SJCRH30 (cell line): Measurements from ENCODE around the gene RSPH9. TPM values are rescaled to one million over a fixed set of nuclear protein-coding genes. Genes with fewer than 3 reads are reported as not detected.

Experiments
- DNase-seq, 2 experiments: peaks; one replicate each; pipeline ENCODE4 v3.0.0-alpha.2; 2015 to 2020
- H3K27ac ChIP-seq: fragments of 250-450 bp; sonication (Bioruptor Pico); 2 replicates; pipeline ENCODE4 v1.5.1; 2020; ENCODE audit warnings: mild to moderate bottlenecking, moderate library complexity
- H3K27me3 ChIP-seq: fragments of 250-450 bp; sonication (Bioruptor Pico); 2 replicates; pipeline ENCODE4 v1.5.1; 2020; ENCODE audit warnings: mild to moderate bottlenecking, moderate library complexity
- H3K36me3 ChIP-seq: fragments of 250-450 bp; sonication (Bioruptor Pico); 2 replicates; pipeline ENCODE4 v1.5.1; 2020; ENCODE audit warnings: mild to moderate bottlenecking, moderate library complexity
- H3K4me1 ChIP-seq: fragments of 250-450 bp; sonication (Bioruptor Pico); 2 replicates; pipeline ENCODE4 v1.5.1; 2020; ENCODE audit warnings: mild to moderate bottlenecking, moderate library complexity
- H3K4me3 ChIP-seq: fragments of 250-450 bp; sonication (Bioruptor Pico); 2 replicates; pipeline ENCODE4 v1.5.1; 2020; ENCODE audit warnings: mild to moderate bottlenecking, moderate library complexity
- H3K9me3 ChIP-seq: fragments of 250-450 bp; sonication (Bioruptor Pico); replicated peaks from 2 replicates; pipeline ENCODE4 v1.5.1; 2020; ENCODE audit warnings: mild to moderate bottlenecking, moderate library complexity
- total RNA-seq: library from RNA; depleted of rRNA; stranded (reverse); fragments of >200 nt; shearing (Covaris generic); gene quantifications from 2 replicates; pipeline ENCODE4 v1.2.3, GENCODE V29; 2014

The RSPH9 gene
- total RNA-seq, 1 experiment from 2014 or later, result not detected

GRCh38 chr6:43702534-43703440, 58.0 kb downstream of the RSPH9 start:
- no peaks in the 10 kb centered on the region for H3K36me3 ChIP-seq
- H3K27me3 ChIP-seq, result no peaks in the 10 kb centered on the region
- no peaks in the 10 kb centered on the region for H3K9me3 ChIP-seq
- peak; percentile 99 for DNase-seq
- peaks cover 66% of the 10 kb centered on the region for H3K4me1 ChIP-seq
- peak overlapping the region; percentile 30 for H3K4me3 ChIP-seq
- H3K27ac ChIP-seq, result peak overlapping the region; percentile 75

GRCh38 chr6:43703512-43704429, 58.9 kb downstream of the RSPH9 start:
- Histone ChIP-seq H3K9me3 (no peaks in the 10 kb centered on the region), H3K27ac (peak overlapping the region; percentile 75), H3K36me3 (no peaks in the 10 kb centered on the region), H3K4me1 (peaks cover 66% of the 10 kb centered on the region), H3K27me3 (no peaks in the 10 kb centered on the region), H3K4me3 (0 out of 2 replicates have a peak overlapping the region, but pooled peaks have one; percentile 4)
- no peak for DNase-seq

GRCh38 chr6:43705996-43706395, 61.2 kb downstream of the RSPH9 start:
- Histone ChIP-seq H3K36me3 (no peaks in the 10 kb centered on the region), H3K4me1 (peaks cover 55% of the 10 kb centered on the region), H3K27ac (no peak overlapping the region), H3K4me3 (no peak overlapping the region), H3K9me3 (no peaks in the 10 kb centered on the region), H3K27me3 (no peaks in the 10 kb centered on the region)
- DNase-seq, result no peak

- DNase-seq, result no peak
- Histone ChIP-seq H3K4me1 (peaks cover 51% of the 10 kb centered on the region), H3K36me3 (no peaks in the 10 kb centered on the region), H3K4me3 (no peak overlapping the region), H3K9me3 (no peaks in the 10 kb centered on the region), H3K27me3 (no peaks in the 10 kb centered on the region), H3K27ac (no peak overlapping the region; the same call in 1 of the 2 replicates)
Measured at GRCh38 chr6:43706788-43707187, 62.0 kb downstream of the RSPH9 start.

- Histone ChIP-seq H3K9me3 (no peaks in the 10 kb centered on the region), H3K4me1 (peaks cover 47% of the 10 kb centered on the region), H3K4me3 (no peak overlapping the region), H3K36me3 (no peaks in the 10 kb centered on the region), H3K27ac (peak overlapping the region; percentile 37; the same call in 1 of the 2 replicates), H3K27me3 (no peaks in the 10 kb centered on the region)
- DNase-seq, result no peak
Measured at GRCh38 chr6:43707269-43707668, 62.4 kb downstream of the RSPH9 start.

- DNase-seq, result peak; percentile 93 to 96
- no peaks in the 10 kb centered on the region for H3K9me3 ChIP-seq
- no peaks in the 10 kb centered on the region for H3K36me3 ChIP-seq
- no peak overlapping the region for H3K4me3 ChIP-seq
- no peaks in the 10 kb centered on the region for H3K27me3 ChIP-seq
- peak overlapping the region; percentile 37; the same call in 1 of the 2 replicates for H3K27ac ChIP-seq
- H3K4me1 ChIP-seq, result peaks cover 49% of the 10 kb centered on the region
Measured at GRCh38 chr6:43707767-43708166, 62.9 kb downstream of the RSPH9 start.

- Histone ChIP-seq H3K27me3 (no peaks in the 10 kb centered on the region), H3K4me1 (peaks cover 39% of the 10 kb centered on the region), H3K36me3 (no peaks in the 10 kb centered on the region), H3K4me3 (no peak overlapping the region), H3K27ac (no peak overlapping the region), H3K9me3 (no peaks in the 10 kb centered on the region)
- DNase-seq, result no peak
Measured at GRCh38 chr6:43708860-43709653, 64.2 kb downstream of the RSPH9 start.

- no peaks in the 10 kb centered on the region for H3K9me3 ChIP-seq
- DNase-seq, result no peak
- H3K4me1 ChIP-seq, result peaks cover 46% of the 10 kb centered on the region
- no peak overlapping the region for H3K4me3 ChIP-seq
- H3K36me3 ChIP-seq, result no peaks in the 10 kb centered on the region
- H3K27me3 ChIP-seq, result no peaks in the 10 kb centered on the region
- no peak overlapping the region for H3K27ac ChIP-seq
Measured at GRCh38 chr6:43709654-43710303, 64.9 kb downstream of the RSPH9 start.

- no peak for DNase-seq
- Histone ChIP-seq H3K9me3 (no peaks in the 10 kb centered on the region), H3K4me3 (no peak overlapping the region), H3K27me3 (no peaks in the 10 kb centered on the region), H3K27ac (no peak overlapping the region), H3K36me3 (no peaks in the 10 kb centered on the region), H3K4me1 (peaks cover 54% of the 10 kb centered on the region)
Measured at GRCh38 chr6:43710576-43710975, 65.7 kb downstream of the RSPH9 start.

- DNase-seq, result peak; percentile 42 to 53
- no peaks in the 10 kb centered on the region for H3K27me3 ChIP-seq
- no peak overlapping the region for H3K27ac ChIP-seq
- no peaks in the 10 kb centered on the region for H3K9me3 ChIP-seq
- no peak overlapping the region for H3K4me3 ChIP-seq
- no peaks in the 10 kb centered on the region for H3K36me3 ChIP-seq
- H3K4me1 ChIP-seq, result peaks cover 51% of the 10 kb centered on the region
Measured at GRCh38 chr6:43712579-43712978, 67.7 kb downstream of the RSPH9 start.

GRCh38 chr6:43713643-43714310, 68.9 kb downstream of the RSPH9 start:
- no peak for DNase-seq
- H3K36me3 ChIP-seq, result no peaks in the 10 kb centered on the region
- no peaks in the 10 kb centered on the region for H3K9me3 ChIP-seq
- H3K27me3 ChIP-seq, result no peaks in the 10 kb centered on the region
- H3K4me3 ChIP-seq, result no peak overlapping the region
- peaks cover 40% of the 10 kb centered on the region for H3K4me1 ChIP-seq
- no peak overlapping the region for H3K27ac ChIP-seq

GRCh38 chr6:43714311-43715055, 69.6 kb downstream of the RSPH9 start:
- no peak overlapping the region for H3K27ac ChIP-seq
- H3K9me3 ChIP-seq, result no peaks in the 10 kb centered on the region
- no peaks in the 10 kb centered on the region for H3K27me3 ChIP-seq
- no peak overlapping the region for H3K4me3 ChIP-seq
- H3K36me3 ChIP-seq, result no peaks in the 10 kb centered on the region
- peaks cover 36% of the 10 kb centered on the region for H3K4me1 ChIP-seq
- peak; percentile 31 to 51 for DNase-seq
